AG08395 (cell line): Measurements from ENCODE around the gene BTNL9.
"Not testable (repeated sequence)": the region's sequence is repeated elsewhere in the genome, so short reads cannot be mapped to it uniquely, and the experiment has no call there.

Experiments
- DNase-seq: peaks from one replicate; pipeline ENCODE4 v3.0.0; 2012; ENCODE audit warnings: mixed read lengths, low spot score

BTNL9 gene

GRCh38 chr5:181039931-181040630 lies at the start of gene BTNL9:
TSS of gene BTNL9 (plus strand) at chr5:181040266. CDS start at chr5:181045490, 5,224 bp downstream.
- DNase-seq = no peak

DNA sequence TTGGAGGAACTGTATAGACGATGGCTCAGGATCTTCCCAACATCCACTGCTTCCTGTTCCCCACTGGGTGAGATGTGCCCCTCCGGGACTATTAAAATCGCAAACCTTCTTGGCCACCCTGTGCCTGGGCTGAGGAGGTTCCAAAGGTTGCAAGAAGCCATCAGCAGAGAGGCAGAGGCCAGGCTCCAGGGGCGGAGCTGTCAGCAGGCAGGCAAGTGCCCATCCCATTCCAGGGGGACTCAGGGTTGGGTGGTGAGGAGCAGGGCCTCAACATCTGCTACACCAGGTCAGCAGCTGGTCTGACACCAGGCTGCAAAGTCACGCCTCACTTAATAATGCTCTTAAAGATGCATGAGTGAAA lies 49.2 kb upstream of the BTNL9 start:
- no peak for DNase-seq

GRCh38 chr5:181001947-181002346 lies 38.1 kb upstream of the BTNL9 start:
- DNase-seq = no peak

DNA sequence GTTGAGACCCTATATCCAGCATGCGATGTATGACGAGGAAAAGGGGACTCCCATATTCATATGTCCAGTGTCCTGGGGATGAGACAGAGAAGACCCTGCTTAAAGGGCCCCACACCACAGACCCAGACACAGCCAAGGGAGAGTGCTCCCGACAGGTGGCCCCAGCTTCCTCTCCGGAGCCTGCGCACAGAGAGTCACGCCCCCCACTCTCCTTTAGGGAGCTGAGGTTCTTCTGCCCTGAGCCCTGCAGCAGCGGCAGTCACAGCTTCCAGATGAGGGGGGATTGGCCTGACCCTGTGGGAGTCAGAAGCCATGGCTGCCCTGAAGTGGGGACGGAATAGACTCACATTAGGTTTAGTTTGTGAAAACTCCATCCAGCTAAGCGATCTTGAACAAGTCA lies 34.3 kb upstream of the BTNL9 start:
- no peak for DNase-seq

DNA sequence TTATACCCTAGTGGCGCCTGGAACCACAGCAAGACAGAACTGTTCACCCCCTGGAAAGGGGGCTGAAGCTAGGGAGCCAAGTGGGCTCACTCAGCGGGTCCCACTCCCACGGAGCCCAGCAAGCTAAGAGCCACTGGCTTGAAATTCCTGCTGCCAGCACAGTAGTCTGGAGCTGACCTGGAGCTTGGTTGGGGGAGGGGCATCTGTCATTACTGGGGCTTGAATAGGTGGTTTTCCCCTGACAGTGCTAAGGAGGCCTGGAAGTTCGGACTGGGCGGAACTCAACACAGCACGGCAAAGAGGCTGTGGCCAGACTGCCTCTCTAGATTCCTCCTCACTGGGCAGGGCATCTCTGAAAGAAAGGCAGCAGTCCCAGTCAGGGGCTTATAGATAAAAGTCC lies 31.9 kb upstream of the BTNL9 start:
- no peak for DNase-seq

DNA sequence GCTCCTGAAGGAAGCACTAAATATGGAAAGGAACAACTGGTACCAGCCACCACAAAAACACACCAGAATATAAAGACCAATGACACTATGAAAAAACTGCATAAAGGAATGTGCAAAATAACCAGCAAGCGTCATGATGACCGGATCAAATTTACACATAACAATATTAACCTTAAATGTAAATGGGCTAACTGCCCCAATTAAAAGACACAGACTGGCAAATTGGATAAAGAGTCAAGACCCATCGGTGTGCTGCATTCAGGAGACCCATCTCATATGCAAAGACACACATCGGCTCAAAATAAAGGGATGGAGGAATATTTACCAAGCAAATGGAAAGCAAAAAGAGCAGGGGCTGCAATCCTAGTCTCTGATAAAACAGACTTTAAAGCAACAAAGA lies 30.0 kb upstream of the BTNL9 start:
- not testable (repeated sequence) for DNase-seq

DNA sequence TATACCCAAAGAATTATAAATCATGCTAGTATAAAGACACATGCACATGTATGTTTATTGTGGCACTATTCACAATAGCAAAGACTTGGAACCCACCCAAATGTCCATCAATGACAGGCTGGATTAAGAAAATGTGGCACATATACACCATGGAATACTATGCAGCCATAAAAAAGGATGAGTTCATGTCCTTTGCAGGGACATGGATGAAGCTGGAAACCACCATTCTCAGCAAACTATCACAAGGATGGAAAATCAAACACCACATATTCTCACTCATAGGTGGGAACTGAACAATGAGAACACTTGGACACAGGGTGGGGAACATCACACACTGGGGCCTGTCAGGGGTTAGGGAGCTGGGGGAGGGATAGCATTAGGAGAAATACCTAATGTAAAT lies 25.4 kb upstream of the BTNL9 start:
- not testable (repeated sequence) for DNase-seq

DNA sequence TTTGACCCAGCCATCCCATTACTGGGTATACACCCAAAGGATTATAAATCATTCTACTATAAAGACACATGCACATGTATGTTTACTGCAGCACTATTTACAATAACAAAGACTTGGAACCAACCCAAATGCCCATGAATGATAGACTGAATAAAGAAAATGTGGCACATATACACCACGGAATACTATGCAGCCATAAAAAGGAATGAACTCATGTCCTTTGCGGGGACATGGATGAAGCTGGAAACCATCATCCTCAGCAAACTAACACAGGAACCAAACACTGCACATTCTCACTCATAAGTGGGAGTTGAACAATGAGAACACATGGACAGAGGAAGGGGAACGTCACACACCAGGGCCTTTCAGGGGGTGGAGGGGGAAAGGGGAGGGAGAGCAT lies 22.6 kb upstream of the BTNL9 start:
- DNase-seq = not testable (repeated sequence)

DNA sequence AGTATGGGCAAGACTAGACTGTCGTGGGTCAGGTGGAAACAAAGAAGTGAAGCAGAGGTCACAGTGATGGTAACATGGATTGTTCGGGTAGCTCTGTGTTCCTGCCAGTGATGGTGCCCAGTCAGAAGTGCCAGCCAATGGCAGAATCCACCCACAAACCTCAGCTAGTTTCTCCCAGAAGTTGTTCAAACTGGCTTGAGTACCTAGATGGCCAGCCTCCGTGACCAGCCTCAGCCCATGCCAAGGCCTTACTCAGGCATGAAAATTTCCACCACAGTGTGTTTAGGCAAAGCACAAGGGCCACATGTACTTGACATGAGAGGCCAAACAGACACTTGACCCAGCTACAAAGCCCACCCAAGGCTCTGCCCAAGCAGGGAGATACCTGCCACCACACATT lies 19.4 kb upstream of the BTNL9 start:
- no peak for DNase-seq

DNA sequence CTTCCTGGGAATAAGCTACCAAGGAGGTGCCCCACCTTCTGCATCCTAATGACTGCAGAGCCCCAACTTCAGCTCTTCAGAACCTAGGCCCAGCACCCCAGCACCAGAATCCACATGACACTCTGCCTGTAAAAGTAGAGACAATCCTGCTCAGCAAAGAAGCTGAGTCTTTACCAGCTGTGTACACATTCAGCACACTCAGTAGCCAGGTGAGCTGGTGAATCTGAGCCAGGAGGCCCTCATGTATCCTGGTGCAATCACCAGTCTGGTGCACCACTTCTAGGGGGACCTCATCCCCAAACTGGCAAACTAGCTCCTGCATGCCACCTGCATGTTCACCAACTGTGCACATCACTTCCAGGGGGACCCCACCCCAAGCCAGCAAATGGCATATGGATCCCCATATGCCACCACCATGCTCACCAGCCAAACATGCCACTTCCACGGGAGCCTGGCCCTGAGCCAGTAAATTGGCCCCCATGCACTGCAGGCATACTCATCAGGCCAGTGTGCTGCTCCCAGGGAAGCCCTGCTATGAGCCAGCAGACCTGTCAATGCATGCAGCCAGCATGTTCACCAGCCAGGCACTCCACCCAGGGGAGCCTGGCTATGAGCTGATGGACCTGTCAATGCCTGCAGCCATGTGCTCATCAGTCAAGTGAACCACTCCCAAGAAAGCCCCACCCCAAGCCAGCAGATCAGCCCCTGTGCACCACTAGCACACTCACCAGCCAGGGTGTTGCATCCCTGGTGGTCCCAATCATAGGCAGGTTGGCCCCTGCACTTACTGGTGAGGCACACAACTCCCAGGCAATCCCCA lies 15.6 kb upstream of the BTNL9 start:
- DNase-seq = no peak

GRCh38 chr5:181027452-181028031 lies 12.5 kb upstream of the BTNL9 start:
- no peak for DNase-seq

DNA sequence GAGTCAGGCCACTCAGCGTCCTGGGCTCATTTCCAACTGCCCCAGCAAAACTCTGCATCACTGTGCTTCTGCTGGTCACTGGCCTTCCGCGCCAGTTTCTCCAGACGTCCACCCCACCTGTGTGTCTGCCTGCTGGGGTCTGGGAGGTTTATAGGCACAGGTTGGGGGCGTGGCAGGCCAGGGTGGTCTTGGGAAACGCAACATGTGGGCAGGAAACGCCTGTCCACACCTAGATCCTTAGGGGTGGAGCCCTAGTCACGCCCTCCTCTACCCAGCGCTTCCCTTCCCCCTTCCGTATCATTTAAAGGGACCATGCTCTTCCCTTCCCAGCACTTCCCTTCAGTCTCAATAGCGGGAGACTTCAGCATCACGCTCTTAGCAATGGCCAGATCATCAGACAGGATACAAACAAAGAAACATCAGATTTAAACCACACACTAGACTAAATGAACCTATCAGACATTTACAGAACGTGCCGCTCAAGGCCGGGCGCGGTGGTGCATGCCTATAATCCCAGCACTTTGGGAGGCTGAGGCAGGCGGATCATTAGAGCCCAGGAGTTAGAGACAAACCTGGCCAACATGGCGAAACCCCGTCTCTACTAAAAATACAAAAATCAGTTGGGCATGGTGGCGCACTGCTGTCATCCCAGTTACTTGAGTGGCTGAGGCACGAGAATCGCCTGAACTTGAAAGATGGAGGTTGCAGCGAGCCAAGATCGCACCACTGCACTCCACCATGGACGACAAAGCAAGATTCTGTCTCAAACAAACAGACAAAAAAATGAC lies 11.8 kb upstream of the BTNL9 start:
- DNase-seq = no peak

DNA sequence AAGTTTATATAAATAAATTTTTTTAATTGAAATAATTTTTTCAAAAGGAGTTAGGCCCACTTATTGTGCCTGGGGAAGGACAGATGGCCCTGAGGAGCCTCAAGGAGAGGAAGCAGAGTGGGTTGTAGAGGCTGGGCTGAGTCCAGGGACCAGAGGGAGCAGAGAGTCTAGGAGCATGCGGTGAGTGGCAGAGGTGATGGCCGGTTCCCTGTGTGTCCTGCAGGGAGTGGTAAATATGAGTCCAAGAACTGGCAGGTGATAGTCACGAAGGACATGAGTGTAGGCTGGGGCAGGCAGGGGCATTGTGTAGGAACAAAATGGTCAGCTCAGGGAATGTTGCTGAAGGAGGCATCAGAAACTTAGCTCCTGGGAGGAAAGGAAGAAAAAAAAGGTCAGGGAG lies 8.3 kb upstream of the BTNL9 start:
- no peak for DNase-seq

DNA sequence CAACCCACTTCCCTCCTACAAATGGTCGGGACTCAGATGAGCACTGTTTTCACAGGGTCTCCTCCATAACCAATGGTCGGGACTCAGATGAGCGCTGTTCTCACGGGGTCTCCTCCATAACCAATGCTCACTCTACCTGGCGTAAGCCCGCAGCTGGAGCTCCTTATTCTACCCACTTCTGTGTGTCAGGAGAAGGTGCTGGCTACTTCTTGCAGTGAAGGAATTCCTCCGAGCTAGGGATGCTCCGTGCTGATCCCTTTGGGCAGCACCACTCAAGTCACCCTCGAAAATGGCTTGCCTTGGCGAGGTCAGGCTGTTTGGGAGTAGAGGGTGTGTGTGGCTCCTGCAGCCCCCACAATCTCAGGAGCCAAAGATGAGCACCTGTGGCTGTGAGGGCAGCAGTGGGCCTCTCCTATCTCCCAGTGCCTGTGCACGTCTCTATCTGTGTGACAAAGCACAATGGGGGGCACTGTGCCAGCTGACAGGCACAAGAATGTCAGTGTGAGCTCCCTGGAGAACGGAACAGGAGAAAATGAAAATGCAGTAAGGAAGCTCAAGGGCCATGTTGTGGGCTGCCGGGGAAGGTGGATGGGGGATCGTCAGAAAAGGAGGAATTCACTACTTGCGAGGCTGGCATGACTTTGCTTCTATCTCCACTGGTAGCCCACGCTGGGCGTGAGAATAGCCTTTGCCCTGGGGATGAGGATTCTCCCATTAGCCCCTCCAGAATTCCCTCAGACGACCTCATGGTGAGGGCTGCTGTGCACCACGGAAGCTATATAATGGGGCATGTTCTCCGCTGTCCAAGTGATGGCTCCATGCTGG lies 3.9 kb upstream of the BTNL9 start:
- DNase-seq = no peak

GRCh38 chr5:181036816-181037364 lies 3.2 kb upstream of the BTNL9 start:
- no peak for DNase-seq

DNA sequence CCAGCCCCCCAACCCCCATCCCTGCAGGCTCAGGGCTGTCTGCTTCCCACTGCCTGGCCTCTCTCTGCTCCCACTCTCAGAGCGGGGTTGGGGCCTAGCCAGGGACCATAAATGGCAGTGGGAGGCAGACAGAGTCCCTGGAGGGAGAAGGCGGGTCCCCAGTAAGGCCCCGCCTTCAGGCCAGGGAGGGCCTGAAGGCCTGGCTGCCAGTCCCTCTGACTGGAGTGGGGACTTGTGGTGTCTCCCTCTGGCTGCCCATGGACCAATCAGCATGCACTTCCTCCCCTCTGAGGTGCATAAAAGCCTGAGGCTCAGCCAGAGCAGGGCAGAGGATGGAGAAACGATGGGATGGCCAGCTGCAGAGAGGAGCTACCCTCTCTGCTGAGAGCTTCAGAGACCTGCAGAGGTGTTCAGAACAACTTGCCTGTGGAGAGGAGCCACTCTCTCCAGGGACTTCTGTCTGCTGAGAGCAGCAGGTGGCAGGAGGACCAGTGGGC lies 2.7 kb upstream of the BTNL9 start:
- no peak for DNase-seq

DNA sequence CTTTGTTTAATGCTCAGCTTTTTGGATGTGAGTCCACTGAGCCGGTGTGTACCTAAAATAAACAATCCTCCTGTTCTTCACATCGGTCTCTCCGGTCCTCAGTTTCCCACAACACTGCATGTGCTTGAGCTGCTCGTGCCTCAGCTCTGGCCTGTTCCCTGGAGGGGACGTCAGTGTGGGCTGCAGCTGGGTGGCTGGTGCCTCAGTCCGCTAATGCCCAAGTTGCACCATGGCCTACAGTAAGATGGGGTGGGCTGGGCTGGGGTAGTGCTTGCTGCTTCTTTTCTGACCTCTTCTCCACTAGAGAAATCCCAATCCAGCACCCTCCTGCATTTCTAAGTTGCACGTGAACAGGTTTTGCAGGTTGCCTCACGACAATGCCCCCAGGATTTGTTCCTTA lies 595 bp upstream of the BTNL9 start:
- no peak for DNase-seq

GRCh38 chr5:181040631-181040945 lies 522 bp downstream of the BTNL9 start:
- DNase-seq = no peak

DNA sequence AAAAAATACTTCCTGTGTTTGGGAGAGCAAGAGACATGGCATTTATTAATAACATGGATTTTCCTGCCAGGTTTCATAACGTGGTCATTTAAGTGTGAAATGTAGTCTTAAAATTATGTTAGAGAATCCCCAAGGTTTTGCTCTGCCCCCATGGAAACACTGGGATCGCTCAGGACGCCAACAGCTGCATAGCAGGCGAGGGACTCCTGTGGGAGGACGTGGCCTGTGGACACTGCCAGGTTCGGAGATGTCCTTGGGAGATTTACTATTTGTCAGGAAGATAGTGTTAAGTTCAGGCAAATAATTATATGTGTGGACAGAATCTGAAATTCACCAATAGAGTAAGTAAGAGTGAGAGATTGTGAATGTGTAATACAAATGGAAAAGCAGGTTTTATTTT lies 977 bp downstream of the BTNL9 start:
- DNase-seq = no peak

DNA sequence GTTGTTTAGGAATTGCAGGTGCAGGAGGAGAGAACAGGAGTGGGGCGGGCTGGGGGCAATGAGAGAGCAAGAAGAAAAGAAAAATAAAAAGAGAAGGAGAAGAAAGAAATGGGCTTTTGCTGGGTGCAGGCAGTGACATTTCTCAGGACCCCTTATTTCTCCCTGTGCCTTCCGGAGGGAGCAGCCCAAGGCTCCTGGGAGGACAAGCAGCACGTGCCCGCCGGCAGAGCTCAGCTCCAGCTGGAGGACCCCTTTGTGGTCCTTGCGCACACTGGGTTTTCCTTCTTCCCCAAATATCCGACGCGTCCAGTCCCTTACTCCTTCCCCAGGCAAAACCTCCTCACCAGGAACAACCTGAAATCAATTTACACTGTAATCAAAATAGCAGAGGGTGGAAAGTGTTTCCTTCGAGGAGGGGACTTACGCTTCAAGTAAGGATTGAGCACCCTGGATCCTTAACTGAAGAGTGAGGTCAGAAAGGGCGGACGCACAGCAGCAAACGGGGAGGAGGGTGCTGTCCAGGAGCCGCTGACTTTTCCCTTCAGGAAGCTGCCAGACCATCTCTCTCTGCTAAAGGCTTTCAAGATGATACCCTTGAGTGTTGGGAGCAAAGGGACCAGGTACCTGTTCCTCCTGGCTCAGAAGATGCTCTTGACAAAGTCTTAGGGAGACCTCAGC lies 2.1 kb downstream of the BTNL9 start:
- no peak for DNase-seq

DNA sequence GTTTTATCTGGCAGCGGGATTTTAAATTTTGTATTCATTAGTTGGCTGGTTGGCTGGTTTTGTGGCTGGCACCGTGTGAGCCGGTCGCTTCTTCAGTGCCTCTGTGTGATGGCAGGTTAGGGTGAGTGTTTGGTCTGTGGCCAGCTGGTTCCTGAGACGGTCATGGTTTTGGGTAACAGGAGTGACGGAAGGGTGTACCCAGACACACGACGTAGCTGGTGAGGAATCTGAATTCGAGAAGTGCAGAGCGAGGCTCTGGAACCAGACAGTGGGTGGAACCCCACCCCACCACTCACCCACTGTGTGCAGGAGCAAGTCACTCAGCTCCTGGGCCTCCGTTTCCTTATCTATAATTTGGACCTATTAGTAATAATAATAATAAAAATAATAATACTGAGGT lies 2.7 kb downstream of the BTNL9 start:
- no peak for DNase-seq
